Inferior parietal cortex (tissue), 1 donor: ENCODE data around the gene COX7A2.

Experiments
- DNase-seq: peaks from one replicate; pipeline ENCODE4 v3.0.0-alpha.2; 2016; ENCODE audit errors: extremely low spot score

Gene COX7A2

GRCh38 chr6:75199889-75200288, 43.7 kb downstream of the COX7A2 start:
- no peak for DNase-seq

- no peak for DNase-seq
These were observed 47.4 kb downstream of the COX7A2 start for GRCh38 chr6:75196081-75196687.

GRCh38 chr6:75188221-75188925, 55.2 kb downstream of the COX7A2 start:
- DNase-seq: no peak
